GM12878 (cell line): Measurements from ENCODE around the gene PAQR8. TPM values are rescaled to one million over a fixed set of nuclear protein-coding genes. Genes with fewer than 3 reads are reported as not detected.

Source experiments
- ATAC-seq: fragments of 200-7000 bp; cut with Tn5 transposase; 3 replicates; pipeline ENCODE4 v1.9.1; 2020; ENCODE audit warnings: mild to moderate bottlenecking, moderate library complexity
- BruUV-seq: library from RNA; stranded (reverse); fragments of 400-500 nt; replicated peaks from 2 replicates; lab custom pipeline; 2021; lab: Mats Ljungman, UMichigan
- CTCF ChIA-PET: fragments of 300-600 bp; sonication (Branson Sonifier 250); formaldehyde crosslinking; extraction: SDS; loops from one replicate; lab custom pipeline; 2021; ENCODE audit warnings: inconsistent platforms; lab: Yijun Ruan, JAX
- POLR2A ChIA-PET: fragments of 350-600 bp; formaldehyde crosslinking; extraction: SDS; loops from one replicate; lab custom pipeline; 2021; ENCODE audit warnings: inconsistent platforms; lab: Charles Lee
- RAD21 ChIA-PET: fragments of 300-600 bp; sonication (Branson Sonifier 250); formaldehyde crosslinking; loops from one replicate; lab custom pipeline; 2023; ENCODE audit warnings: antibody characterized with exemption; ENCODE audit not compliant: unreplicated experiment; lab: Charles Lee
- SMC1A ChIA-PET: fragments of 300-600 bp; sonication (Branson Sonifier 250); formaldehyde crosslinking; loops from one replicate; lab custom pipeline; 2023; ENCODE audit not compliant: unreplicated experiment, uncharacterized antibody; lab: Charles Lee
- DNase-seq: peaks from one replicate; pipeline ENCODE4 v3.0.0-alpha.2; 2011; ENCODE audit warnings: low read depth, low spot score
- FAIRE-seq: peaks from 3 replicates; lab custom pipeline; 2011; peaks lifted over from hg19 to GRCh38; lab: Jason Lieb, UNC
- H2AFZ ChIP-seq: 2 replicates; pipeline ENCODE4 v1.6.0; 2011; ENCODE audit warnings: low read depth, low read length, control low read depth; ENCODE audit not compliant: control insufficient read depth
- H3K27ac ChIP-seq: 2 replicates; pipeline ENCODE4 v1.5.1; 2011; ENCODE audit warnings: control low read depth; ENCODE audit not compliant: control insufficient read depth, insufficient read depth
- H3K27me3 ChIP-seq, 2 experiments: replicated peaks in 1 of 2; 2 replicates each; pipeline versions ENCODE4 v1.6.0 to v1.6.1; 2011; ENCODE audit warnings: low read length in 1 of 2; ENCODE audit not compliant: control insufficient read depth in 2 of 2, insufficient read depth in 2 of 2
- H3K36me3 ChIP-seq, 2 experiments: 2 replicates each; pipeline ENCODE4 v1.5.1; 2011; ENCODE audit warnings: low read length in 1 of 2; ENCODE audit not compliant: control insufficient read depth in 2 of 2, insufficient read depth in 2 of 2
- H3K4me1 ChIP-seq: 2 replicates; pipeline ENCODE4 v1.6.1; 2011; ENCODE audit warnings: mild to moderate bottlenecking, low read length, moderate library complexity, mixed read lengths; ENCODE audit not compliant: control insufficient read depth, insufficient read depth
- H3K4me2 ChIP-seq: 2 replicates; pipeline ENCODE4 v1.6.0; 2011; ENCODE audit warnings: control low read depth; ENCODE audit not compliant: control insufficient read depth, insufficient read depth
- H3K4me3 ChIP-seq: fragments of 200-600 bp; sonication (generic); 2 replicates; pipeline ENCODE4 v1.5.1; 2016
- H3K79me2 ChIP-seq: 2 replicates; pipeline ENCODE4 v1.6.0; 2011; ENCODE audit warnings: low read length; ENCODE audit not compliant: control insufficient read depth, insufficient read depth
- H3K9ac ChIP-seq: 2 replicates; pipeline ENCODE4 v1.8.0; 2011; ENCODE audit warnings: low read length, control low read depth, mixed read lengths; ENCODE audit not compliant: control insufficient read depth, insufficient read depth
- H3K9me3 ChIP-seq: replicated peaks from 3 replicates; pipeline ENCODE4 v1.5.1; 2011; ENCODE audit warnings: mild to moderate bottlenecking, low read length; ENCODE audit not compliant: control insufficient read depth, insufficient read depth
- H4K20me1 ChIP-seq: 2 replicates; pipeline ENCODE4 v1.6.0; 2011; ENCODE audit not compliant: control insufficient read depth, insufficient read depth
- SPI1 ChIP-seq: IDR thresholded peaks from 2 replicates; pipeline ENCODE4 v1.6.1; 2011; ENCODE audit warnings: low read depth, mild to moderate bottlenecking, low read length, moderate library complexity, borderline replicate concordance; ENCODE audit not compliant: insufficient read depth
- ZNF687 ChIP-seq: fragments of 450-650 bp; IDR thresholded peaks from 2 replicates; pipeline ENCODE4 v1.6.1; 2017; ENCODE audit warnings: mild to moderate bottlenecking, moderate library complexity
- WGBS: methylation state at CpG from one replicate; pipeline ENCODE4 v1.1.6; 2016; ENCODE audit warnings: low lambda C conversion rate; ENCODE audit not compliant: insufficient replicate concordance, insufficient coverage; ENCODE audit errors: missing lambda C conversion rate; 5-methylcytosine and 5-hydroxymethylcytosine counted together
- in situ Hi-C: fragments of 300-500 bp; cut with MboI; formaldehyde crosslinking; loops from 9 replicates; pipeline ENCODE4 v1.14.3; 2018; ENCODE audit warnings: mixed read lengths
- intact Hi-C: fragments of 100-400 bp; cut with micrococcal nuclease; formaldehyde crosslinking; loops from one replicate; pipeline ENCODE4 v1.14.2; 2022; ENCODE audit not compliant: unreplicated experiment
- polyA plus RNA-seq, 11 experiments: library from polyadenylated mRNA; depleted of rRNA in 4 of 11; unstranded in 6 of 11; stranded (reverse) in 5 of 11; fragments of >200 nt; fragmentation: Nextera tagmentation in 4 of 11; fragmentation: Illumina TruSeq in 1 of 11; extraction: Ambion mirVana in 4 of 11; extraction: Trizol in 1 of 11; gene quantifications; 1 replicate in 1 of 11; 2 replicates in 10 of 11; pipeline versions ENCODE4 v1.2.1 to v1.2.3, GENCODE V29; 2011 to 2016; ENCODE audit warnings: inconsistent platforms in 2 of 11, missing spikeins in 2 of 11, low read depth in 1 of 11
- total RNA-seq, 4 experiments: library from RNA; depleted of rRNA in 3 of 4; stranded (reverse); fragments of >200 nt in 3 of 4; fragmentation: Illumina TruSeq in 1 of 4; extraction: Trizol in 1 of 4; gene quantifications; 2 replicates each; pipeline versions ENCODE4 v1.2.1 to v1.2.3, GENCODE V29; 2013 to 2021

The PAQR8 gene
- total and polyA plus RNA-seq, 10 of the 15 experiments (the other 5 are each of a cell fraction or from before 2014, with no cell fraction given): 3.9 to 22.4 (median 14.6) TPM

GRCh38 chr6:52375780-52376556 lies 14.0 kb downstream of the PAQR8 start:
- Histone ChIP-seq H3K36me3 (peaks cover 0 to 6% of the 10 kb centered on the region in 2 experiments; a peak in 1 of 4 replicates), H3K4me2 (no peak overlapping the region), H3K27ac (no peak overlapping the region), H3K9me3 (peaks cover 4% of the 10 kb centered on the region; the same call in 2 of the 3 replicates), H3K9ac (no peak overlapping the region), H3K79me2 (peaks cover 10% of the 10 kb centered on the region; the same call in 1 of the 2 replicates), H2AFZ (no peak overlapping the region), H3K4me3 (no peak overlapping the region), H3K27me3 (no peaks in the 10 kb centered on the region)
- CTCF ChIA-PET: interaction anchor here (0.8 to 5.1 kb wide), 12 partner anchors 8 to 93 kb away, joined by 3 to 34 read pairs (median 5); partner anchors contain the start of genes MCM3 and PAQR8
- no TSS peak for BruUV-seq
- SMC1A ChIA-PET: interaction anchor here (1.0 to 8.6 kb wide), 13 partner anchors 11 to 90 kb away, joined by 3 to 70 read pairs (median 4); partner anchors contain the start of genes MCM3 and PAQR8
- no peak for DNase-seq
- intact Hi-C loops: no loop called here
- peak; percentile 74 for ATAC-seq
- POLR2A ChIA-PET: interaction anchor here (1.0 to 5.2 kb wide), 10 partner anchors 9 to 93 kb away, joined by 3 to 28 read pairs (median 4); partner anchors contain the start of gene PAQR8
- RAD21 ChIA-PET: interaction anchor here (0.9 to 5.1 kb wide), 11 partner anchors 10 to 90 kb away, joined by 3 to 32 read pairs (median 3); partner anchors contain the start of gene PAQR8
- TF ChIP-seq SPI1: peak; percentile 59; the same call in 1 of the 2 replicates
- TF ChIP-seq ZNF687: no peak
- TF ChIP-seq, all 136 proteins: peak for 1
- in situ Hi-C loops: no loop called here
- FAIRE-seq: no peak
- 72% methylated on average over 2 of the region's 2 CpGs for WGBS
- no peaks in the 10 kb centered on the region for H4K20me1 ChIP-seq
- peaks cover 26% of the 10 kb centered on the region for H3K4me1 ChIP-seq
